HCT116 (cell line): ENCODE measurements around the gene TGOLN2.

Source experiments
- CEBPB ChIP-seq: IDR thresholded peaks from 2 replicates; pipeline ENCODE4 v1.6.1; 2012; ENCODE audit warnings: low read depth
- EGR1 ChIP-seq: IDR thresholded peaks from 2 replicates; pipeline ENCODE4 v1.6.1; 2012; ENCODE audit warnings: low read depth
- POLR2A ChIP-seq: IDR thresholded peaks from 2 replicates; pipeline ENCODE4 v1.7.0; 2011; ENCODE audit warnings: borderline replicate concordance; ENCODE audit not compliant: insufficient read depth, insufficient read length; ENCODE audit errors: extremely low read depth
- POLR2AphosphoS5 ChIP-seq: IDR thresholded peaks from 2 replicates; pipeline ENCODE4 v1.6.1; 2011; ENCODE audit warnings: mild to moderate bottlenecking, low read depth, low read length, moderate library complexity
- YY1 ChIP-seq: IDR thresholded peaks from 2 replicates; pipeline ENCODE4 v1.6.1; 2011; ENCODE audit warnings: low read length, low read depth, moderate library complexity, mild to moderate bottlenecking; ENCODE audit not compliant: insufficient replicate concordance; ENCODE audit errors: extremely low read depth

DNA sequence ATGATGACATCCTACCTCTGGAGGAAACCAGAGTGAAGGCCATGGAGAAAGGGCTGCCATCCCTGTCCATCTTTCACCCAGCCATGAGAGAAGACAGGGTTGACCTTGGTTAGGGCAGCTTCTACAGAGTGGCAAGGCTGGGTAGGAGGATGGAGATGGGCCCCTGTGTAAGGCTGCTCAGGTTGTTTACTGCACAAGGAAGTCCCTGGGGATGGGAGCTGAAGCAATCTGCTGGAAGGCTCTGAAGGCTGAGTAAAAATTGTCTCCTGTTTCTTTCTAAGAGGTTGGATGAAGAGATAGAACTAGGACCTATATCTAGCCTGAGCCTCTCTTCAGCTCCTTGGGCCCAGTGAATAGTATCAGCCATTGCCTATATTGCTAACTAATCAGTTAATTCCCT, 41.1 kb upstream of the TGOLN2 start:
- TF ChIP-seq YY1 (no peak), CEBPB (no peak), EGR1 (no peak), POLR2AphosphoS5 (no peak), POLR2A (no peak)
